Body of pancreas (tissue), 4 donors: ENCODE results near the gene CHI3L2. TPM values are rescaled to one million over a fixed set of nuclear protein-coding genes. Genes with fewer than 3 reads are reported as not detected.

Source experiments
- ATAC-seq: fragments of 150-250 bp; one replicate; pipeline ENCODE4 v1.9.1; 2016
- DNase-seq, 4 donors: peaks; one replicate each; pipeline ENCODE4 v3.0.0-alpha.2; 2019
- H3K27ac ChIP-seq, 4 donors: fragments of 200-600 bp; sonication (generic); 1 replicate in 3 of 4; 2 replicates in 1 of 4; pipeline versions ENCODE4 v1.5.1 to v1.6.1; 2016 to 2019; ENCODE audit warnings: mild to moderate bottlenecking in 1 of 4, mixed read lengths in 1 of 4, moderate library complexity in 1 of 4
- H3K27me3 ChIP-seq, 2 donors: fragments of 200-600 bp; sonication (generic); one replicate each; pipeline ENCODE4 v1.6.0; 2016; ENCODE audit warnings: mild to moderate bottlenecking in 1 of 2
- H3K36me3 ChIP-seq, 2 donors: fragments of 200-600 bp; sonication (generic); replicated peaks in 1 of 2; 2 replicates each; pipeline ENCODE4 v1.5.1; 2016; ENCODE audit warnings: low read depth in 2 of 2; ENCODE audit not compliant: insufficient read depth in 1 of 2
- H3K4me1 ChIP-seq: fragments of 200-600 bp; sonication (generic); one replicate; pipeline ENCODE4 v1.6.0; 2016
- H3K4me3 ChIP-seq, 2 donors: fragments of 200-600 bp; sonication (generic); 1 replicate in 1 of 2; 2 replicates in 1 of 2; pipeline ENCODE4 v1.5.1; 2016 to 2019
- H3K9me3 ChIP-seq, 3 donors: fragments of 200-600 bp; sonication (generic); 1 replicate in 2 of 3; 2 replicates in 1 of 3; pipeline ENCODE4 v1.5.1; 2016
- POLR2A ChIP-seq, 3 donors: fragments of 450-650 bp; IDR thresholded peaks; one replicate each; pipeline ENCODE4 v1.6.1; 2016; ENCODE audit warnings: antibody characterized with exemption in 3 of 3, mild to moderate bottlenecking in 2 of 3
- WGBS, 2 donors: methylation state at CpG; one replicate each; pipeline ENCODE4 v1.1.5; 2017; 5-methylcytosine and 5-hydroxymethylcytosine counted together
- intact Hi-C: fragments of 100-400 bp; cut with DNase I; formaldehyde crosslinking; loops from one replicate; pipeline ENCODE4 v1.15.1; 2023
- total RNA-seq, 2 donors: library from RNA; depleted of rRNA; stranded (reverse); fragments of >200 nt; gene quantifications; one replicate each; pipeline ENCODE4 v1.1.0, GENCODE V29; 2016
- TF ChIP-seq, protein P1 (sequence below), 7 experiments: fragments of 450-650 bp in 4 of 7; fragments of 200-600 bp in 3 of 7; sonication (generic) in 3 of 7; IDR thresholded peaks; one replicate each; pipeline ENCODE4 v1.5.1; 2016 to 2019; ENCODE audit warnings: antibody characterized with exemption in 7 of 7

Gene CHI3L2
- total RNA-seq, 2 donors from 2014 or later, result not detected

DNA sequence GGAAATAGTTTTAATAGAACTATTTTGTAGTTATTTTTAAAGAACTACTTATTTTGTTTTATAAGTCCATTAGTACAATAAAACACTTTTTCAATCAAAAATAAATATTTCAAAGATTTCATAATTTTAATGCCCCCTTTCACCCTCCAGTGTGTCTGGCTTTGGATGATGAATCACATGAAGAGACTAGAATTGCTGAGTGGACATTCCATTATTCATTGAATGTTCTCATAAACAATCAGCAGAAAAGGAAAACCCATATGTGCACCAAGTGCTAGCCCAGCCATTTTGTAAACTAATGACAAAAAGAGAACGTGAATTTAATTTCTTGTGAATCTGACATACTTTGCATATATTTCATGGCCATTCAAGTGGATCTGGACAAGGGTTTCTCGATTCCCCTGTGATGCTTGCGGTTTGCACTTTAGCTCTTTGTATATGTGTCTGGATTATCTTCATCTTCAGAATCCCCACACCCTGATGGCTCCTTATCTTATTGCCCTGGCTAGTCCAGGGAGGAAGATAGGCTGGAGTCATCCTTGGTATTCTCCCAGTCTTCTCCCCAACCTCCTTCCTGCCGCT is 42.4 kb downstream of the CHI3L2 start:
- TF ChIP-seq, protein P1, sequence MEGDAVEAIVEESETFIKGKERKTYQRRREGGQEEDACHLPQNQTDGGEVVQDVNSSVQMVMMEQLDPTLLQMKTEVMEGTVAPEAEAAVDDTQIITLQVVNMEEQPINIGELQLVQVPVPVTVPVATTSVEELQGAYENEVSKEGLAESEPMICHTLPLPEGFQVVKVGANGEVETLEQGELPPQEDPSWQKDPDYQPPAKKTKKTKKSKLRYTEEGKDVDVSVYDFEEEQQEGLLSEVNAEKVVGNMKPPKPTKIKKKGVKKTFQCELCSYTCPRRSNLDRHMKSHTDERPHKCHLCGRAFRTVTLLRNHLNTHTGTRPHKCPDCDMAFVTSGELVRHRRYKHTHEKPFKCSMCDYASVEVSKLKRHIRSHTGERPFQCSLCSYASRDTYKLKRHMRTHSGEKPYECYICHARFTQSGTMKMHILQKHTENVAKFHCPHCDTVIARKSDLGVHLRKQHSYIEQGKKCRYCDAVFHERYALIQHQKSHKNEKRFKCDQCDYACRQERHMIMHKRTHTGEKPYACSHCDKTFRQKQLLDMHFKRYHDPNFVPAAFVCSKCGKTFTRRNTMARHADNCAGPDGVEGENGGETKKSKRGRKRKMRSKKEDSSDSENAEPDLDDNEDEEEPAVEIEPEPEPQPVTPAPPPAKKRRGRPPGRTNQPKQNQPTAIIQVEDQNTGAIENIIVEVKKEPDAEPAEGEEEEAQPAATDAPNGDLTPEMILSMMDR (IDR thresholded peaks at IDR 0.05), result no peak
- no peak for TF ChIP-seq POLR2A (IDR thresholded peaks at IDR 0.05)
- ATAC-seq (no peak), DNase-seq (no peak)
- Histone ChIP-seq H3K4me3 (no peak overlapping the region), H3K36me3 (no peaks in the 10 kb centered on the region), H3K27ac (no peak overlapping the region), H3K9me3 (no peaks in the 10 kb centered on the region), H3K4me1 (peaks cover 10% of the 10 kb centered on the region), H3K27me3 (peaks cover 0 to 11% of the 10 kb centered on the region in 2 donors)
- 89 to 90% methylated on average over 4 of the region's 4 CpGs for WGBS, 2 donors
- intact Hi-C loops, result no loop called here

DNA sequence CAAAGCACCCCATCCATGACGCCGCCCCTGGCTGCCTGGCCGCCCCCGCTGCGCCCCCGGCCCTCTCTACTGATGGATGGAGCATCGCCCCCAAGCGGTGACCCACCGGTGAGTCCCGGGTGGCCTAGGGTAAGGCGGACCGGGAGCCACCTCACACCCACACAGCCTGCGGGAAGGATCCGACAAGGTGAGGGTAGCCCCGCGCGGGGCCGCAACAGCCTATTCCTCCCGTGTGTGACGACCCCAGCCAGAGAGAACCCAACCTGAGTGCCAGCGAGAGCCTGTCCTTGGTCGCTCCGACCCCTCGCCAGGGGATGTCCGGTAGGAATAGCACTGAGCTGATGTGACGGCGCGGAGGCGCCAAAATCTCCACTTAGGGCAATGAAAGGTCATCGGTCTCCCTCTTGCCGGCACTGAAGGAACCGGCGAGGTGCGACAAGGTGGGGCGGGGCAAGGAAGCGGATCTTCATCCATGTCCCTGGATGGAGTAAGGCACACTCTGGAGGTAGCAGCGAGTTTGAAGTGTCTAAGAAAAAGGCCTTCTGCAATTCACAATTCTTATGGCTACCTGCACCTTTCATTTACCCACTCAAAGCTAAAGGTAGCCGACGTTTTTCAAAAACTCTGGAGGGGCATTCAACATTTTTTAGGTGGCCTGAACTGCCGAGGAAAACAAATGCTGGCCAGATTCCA is 43.4 kb downstream of the CHI3L2 start:
- no peaks in the 10 kb centered on the region for H3K9me3 ChIP-seq
- TF ChIP-seq POLR2A (IDR thresholded peaks at IDR 0.05), result no peak
- TF ChIP-seq, protein P1 (IDR thresholded peaks at IDR 0.05), result no peak
- H3K4me3 ChIP-seq, result no peak overlapping the region
- peaks cover 0 to 11% of the 10 kb centered on the region in 2 donors for H3K27me3 ChIP-seq
- H3K27ac ChIP-seq, result no peak overlapping the region
- ATAC-seq (no peak), DNase-seq (peak in 1 of 4 donors; percentile 10)
- H3K36me3 ChIP-seq, result no peaks in the 10 kb centered on the region
- H3K4me1 ChIP-seq, result peaks cover 10% of the 10 kb centered on the region
- intact Hi-C loops, result no loop called here
- WGBS, 2 donors, result 8 to 27% methylated on average over 9 to 39 of the region's 40 CpGs

DNA sequence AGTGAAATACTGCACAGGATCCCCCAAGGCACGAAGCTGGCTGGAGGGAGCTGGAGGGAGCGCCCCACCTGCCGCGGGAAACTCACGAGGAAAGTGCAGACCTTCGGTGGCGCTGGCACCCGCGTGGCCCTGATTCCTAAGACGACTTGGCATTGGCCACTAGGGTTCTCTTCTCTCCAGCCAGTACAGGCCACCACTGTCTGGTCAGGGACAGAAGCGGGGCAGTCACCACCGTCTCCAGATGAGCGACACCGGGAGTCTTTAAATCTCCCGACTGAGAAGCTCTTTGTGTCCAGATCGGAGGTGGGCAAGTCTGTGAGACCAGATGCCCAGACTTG is 43.9 kb downstream of the CHI3L2 start:
- intact Hi-C loops, result no loop called here
- ATAC-seq, result no peak
- Histone ChIP-seq H3K4me3 (no peak overlapping the region), H3K9me3 (no peaks in the 10 kb centered on the region), H3K27me3 (peaks cover 0 to 11% of the 10 kb centered on the region in 2 donors), H3K36me3 (no peaks in the 10 kb centered on the region), H3K4me1 (peaks cover 10% of the 10 kb centered on the region), H3K27ac (no peak overlapping the region)
- 14 to 17% methylated on average over 16 of the region's 16 CpGs for WGBS, 2 donors
- no peak for DNase-seq
- no peak for TF ChIP-seq POLR2A (IDR thresholded peaks at IDR 0.05)
- TF ChIP-seq, protein P1 (IDR thresholded peaks at IDR 0.05), result no peak

DNA sequence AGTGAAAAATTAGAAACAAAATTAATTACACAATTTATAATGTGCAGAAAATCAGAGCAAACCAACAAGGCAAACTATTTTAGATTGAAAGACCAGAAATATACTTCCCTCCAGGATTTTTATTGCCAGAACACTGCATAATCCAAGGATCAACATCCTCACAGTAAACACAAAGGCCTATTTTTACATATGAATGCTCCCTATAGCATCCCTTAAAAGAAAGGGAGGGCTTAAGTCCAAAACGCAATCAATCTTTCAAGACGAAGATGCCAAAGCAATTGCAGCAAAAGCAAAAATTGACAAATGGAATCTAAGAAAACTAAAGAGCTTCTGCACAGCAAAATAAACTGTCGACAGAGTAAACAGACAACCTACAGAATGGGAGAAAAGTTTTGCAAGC is 44.6 kb downstream of the CHI3L2 start:
- no peak for ATAC-seq
- no peak overlapping the region for H3K27ac ChIP-seq
- H3K27me3 ChIP-seq, result peaks cover 0 to 11% of the 10 kb centered on the region in 2 donors
- TF ChIP-seq, protein P1 (IDR thresholded peaks at IDR 0.05), result no peak
- TF ChIP-seq POLR2A (IDR thresholded peaks at IDR 0.05), result no peak
- H3K4me3 ChIP-seq, result no peak overlapping the region
- H3K9me3 ChIP-seq, result no peaks in the 10 kb centered on the region
- DNase-seq, result no peak
- intact Hi-C loops, result no loop called here
- peaks cover 10% of the 10 kb centered on the region for H3K4me1 ChIP-seq
- no peaks in the 10 kb centered on the region for H3K36me3 ChIP-seq
- WGBS, 2 donors, result 46 to 67% methylated on average over 3 of the region's 3 CpGs

DNA sequence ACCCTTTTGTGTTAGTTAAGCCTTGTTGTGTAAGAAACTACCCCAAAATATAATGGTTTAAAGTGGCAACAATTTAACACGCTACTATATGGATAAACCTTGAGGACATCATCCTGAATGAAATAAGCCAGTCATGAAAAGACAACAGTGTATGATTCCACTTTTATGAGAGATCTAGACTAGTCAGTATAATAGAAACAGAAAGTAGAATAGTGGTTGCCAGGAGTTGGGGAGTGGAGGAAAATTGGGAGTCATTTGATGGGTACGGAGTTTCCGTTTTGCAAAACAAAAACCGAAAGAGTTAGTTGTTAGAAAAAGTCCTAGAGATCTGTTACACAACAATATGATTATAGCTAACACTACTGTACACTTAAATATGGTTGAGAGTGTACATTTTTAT is 47.1 kb downstream of the CHI3L2 start:
- Histone ChIP-seq H3K4me1 (peaks cover 10% of the 10 kb centered on the region), H3K27me3 (peaks cover 0 to 11% of the 10 kb centered on the region in 2 donors), H3K9me3 (no peaks in the 10 kb centered on the region), H3K27ac (no peak overlapping the region), H3K36me3 (no peaks in the 10 kb centered on the region), H3K4me3 (no peak overlapping the region)
- no peak for DNase-seq
- intact Hi-C loops, result no loop called here
- WGBS, 2 donors, result 82 to 86% methylated on average over 4 of the region's 4 CpGs
- TF ChIP-seq POLR2A (IDR thresholded peaks at IDR 0.05), result no peak
- no peak for ATAC-seq
